Prostate gland (tissue), 2 donors: Measurements from ENCODE around the gene ARHGEF11.

Experiments used
- POLR2A ChIP-seq: fragments of 450-650 bp; IDR thresholded peaks from one replicate; pipeline ENCODE4 v1.6.1; 2016; ENCODE audit warnings: antibody characterized with exemption, mild to moderate bottlenecking
- TF ChIP-seq, protein P1 (sequence below), 4 experiments: fragments of 200-600 bp in 2 of 4; fragments of 450-650 bp in 2 of 4; sonication (generic) in 2 of 4; IDR thresholded peaks; 1 replicate in 3 of 4; 2 replicates in 1 of 4; pipeline ENCODE4 v1.5.1; 2016 to 2019; ENCODE audit warnings: antibody characterized with exemption in 4 of 4, mild to moderate bottlenecking in 2 of 4, moderate library complexity in 2 of 4

GRCh38 chr1:156887734-156888133 is 157.8 kb downstream of the ARHGEF11 start:
- TF ChIP-seq, protein P1, sequence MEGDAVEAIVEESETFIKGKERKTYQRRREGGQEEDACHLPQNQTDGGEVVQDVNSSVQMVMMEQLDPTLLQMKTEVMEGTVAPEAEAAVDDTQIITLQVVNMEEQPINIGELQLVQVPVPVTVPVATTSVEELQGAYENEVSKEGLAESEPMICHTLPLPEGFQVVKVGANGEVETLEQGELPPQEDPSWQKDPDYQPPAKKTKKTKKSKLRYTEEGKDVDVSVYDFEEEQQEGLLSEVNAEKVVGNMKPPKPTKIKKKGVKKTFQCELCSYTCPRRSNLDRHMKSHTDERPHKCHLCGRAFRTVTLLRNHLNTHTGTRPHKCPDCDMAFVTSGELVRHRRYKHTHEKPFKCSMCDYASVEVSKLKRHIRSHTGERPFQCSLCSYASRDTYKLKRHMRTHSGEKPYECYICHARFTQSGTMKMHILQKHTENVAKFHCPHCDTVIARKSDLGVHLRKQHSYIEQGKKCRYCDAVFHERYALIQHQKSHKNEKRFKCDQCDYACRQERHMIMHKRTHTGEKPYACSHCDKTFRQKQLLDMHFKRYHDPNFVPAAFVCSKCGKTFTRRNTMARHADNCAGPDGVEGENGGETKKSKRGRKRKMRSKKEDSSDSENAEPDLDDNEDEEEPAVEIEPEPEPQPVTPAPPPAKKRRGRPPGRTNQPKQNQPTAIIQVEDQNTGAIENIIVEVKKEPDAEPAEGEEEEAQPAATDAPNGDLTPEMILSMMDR (IDR thresholded peaks at IDR 0.05): no peak
- TF ChIP-seq POLR2A: no peak
